Ishikawa (cell line): ENCODE results near the gene TLN1.
A peak's percentile ranks its signal among the peaks of the same experiment; 100 is the strongest.

Experiments used
- CEBPB ChIP-seq: IDR thresholded peaks from 2 replicates; pipeline ENCODE4 v1.6.1; 2012
- CREB1 ChIP-seq: IDR thresholded peaks from 2 replicates; pipeline ENCODE4 v1.6.1; 2012; ENCODE audit warnings: low read depth
- EGR1 ChIP-seq: IDR thresholded peaks from 2 replicates; pipeline ENCODE4 v1.6.1; 2012
- EP300 ChIP-seq: IDR thresholded peaks from 2 replicates; pipeline ENCODE4 v1.6.1; 2012; ENCODE audit warnings: borderline replicate concordance
- FOXM1 ChIP-seq: IDR thresholded peaks from 2 replicates; pipeline ENCODE4 v1.6.1; 2012; ENCODE audit warnings: low read depth, borderline replicate concordance
- NFIC ChIP-seq: IDR thresholded peaks from 2 replicates; pipeline ENCODE4 v1.6.1; 2012
- RAD21 ChIP-seq: IDR thresholded peaks from 2 replicates; pipeline ENCODE4 v1.6.1; 2012; ENCODE audit warnings: low read depth
- TAF1 ChIP-seq: IDR thresholded peaks from 2 replicates; pipeline ENCODE4 v1.6.1; 2012; ENCODE audit warnings: low read depth, mild to moderate bottlenecking
- TCF12 ChIP-seq: IDR thresholded peaks from 2 replicates; pipeline ENCODE4 v1.6.1; 2012; ENCODE audit warnings: low read depth
- TEAD4 ChIP-seq: IDR thresholded peaks from 2 replicates; pipeline ENCODE4 v1.6.1; 2012
- YY1 ChIP-seq: IDR thresholded peaks from 2 replicates; pipeline ENCODE4 v1.6.1; 2012; ENCODE audit warnings: low read depth
- ZBTB7A ChIP-seq: IDR thresholded peaks from 2 replicates; pipeline ENCODE4 v1.6.1; 2012; ENCODE audit warnings: low read depth
- TF ChIP-seq, protein P1 (sequence below): IDR thresholded peaks from 2 replicates; pipeline ENCODE4 v1.6.1; 2012
- TF ChIP-seq, protein P2 (sequence below): IDR thresholded peaks from 2 replicates; pipeline ENCODE4 v1.6.1; 2012; ENCODE audit warnings: low read depth, mild to moderate bottlenecking
- TF ChIP-seq, protein P3 (sequence below): IDR thresholded peaks from 2 replicates; pipeline ENCODE4 v1.6.1; 2012

Gene TLN1

DNA sequence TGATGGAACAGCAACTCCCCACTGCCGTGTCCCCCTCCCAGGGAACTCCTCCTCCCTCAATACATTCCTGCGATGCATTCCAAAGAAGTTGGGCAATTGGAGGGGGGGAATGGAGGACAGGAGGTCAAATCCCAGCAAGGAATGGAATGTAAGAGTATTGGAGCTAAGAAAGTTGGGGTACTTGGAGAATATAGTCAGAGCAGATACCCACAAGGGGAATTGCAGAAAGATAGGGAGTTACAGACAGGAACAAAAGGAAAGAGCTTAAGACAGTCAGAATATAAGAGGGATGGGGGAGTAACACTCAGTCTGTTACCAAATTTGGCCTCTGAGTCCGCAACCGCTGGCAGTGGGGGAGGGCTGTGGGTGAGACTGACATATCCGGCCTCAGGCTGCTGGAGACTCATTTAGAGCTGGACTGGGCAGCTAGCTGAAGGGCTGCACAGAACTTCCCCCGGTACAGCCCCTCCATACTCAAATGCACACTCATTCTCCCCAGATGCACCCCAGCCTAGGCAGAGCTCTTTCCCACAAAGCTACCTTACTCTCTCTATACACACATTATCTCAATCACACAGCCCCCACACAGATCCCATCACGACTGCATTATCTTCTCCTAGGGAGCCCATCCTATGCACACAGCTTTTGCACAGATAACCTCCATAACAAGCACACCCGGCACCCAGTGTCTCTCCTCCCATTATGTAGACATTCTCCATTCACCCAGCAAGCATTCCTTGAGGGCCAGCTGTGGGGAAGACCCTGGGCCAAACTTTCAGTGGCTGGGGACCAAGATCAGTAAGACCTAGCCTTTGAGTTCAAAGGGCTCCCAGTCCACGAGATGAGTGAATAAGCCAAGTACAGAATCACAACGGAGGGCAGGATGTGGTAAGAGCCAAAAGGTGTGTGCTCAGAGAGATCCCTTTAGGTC lies 3.7 kb downstream of the TLN1 start:
- TF ChIP-seq CEBPB (peak; percentile 96), ZBTB7A (no peak), TCF12 (peak; percentile 68), EP300 (peak; percentile 74), TEAD4 (peak; percentile 95), CREB1 (no peak), YY1 (peak; percentile 24; the same call in 1 of the 2 replicates), NFIC (0 out of 2 replicates have a peak, but pooled peaks have one; percentile 14), EGR1 (no peak), RAD21 (no peak), FOXM1 (no peak), TAF1 (peak; percentile 40; the same call in 1 of the 2 replicates)
- TF ChIP-seq, protein P1, sequence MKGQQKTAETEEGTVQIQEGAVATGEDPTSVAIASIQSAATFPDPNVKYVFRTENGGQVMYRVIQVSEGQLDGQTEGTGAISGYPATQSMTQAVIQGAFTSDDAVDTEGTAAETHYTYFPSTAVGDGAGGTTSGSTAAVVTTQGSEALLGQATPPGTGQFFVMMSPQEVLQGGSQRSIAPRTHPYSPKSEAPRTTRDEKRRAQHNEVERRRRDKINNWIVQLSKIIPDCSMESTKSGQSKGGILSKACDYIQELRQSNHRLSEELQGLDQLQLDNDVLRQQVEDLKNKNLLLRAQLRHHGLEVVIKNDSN: no peak
- TF ChIP-seq, protein P2, sequence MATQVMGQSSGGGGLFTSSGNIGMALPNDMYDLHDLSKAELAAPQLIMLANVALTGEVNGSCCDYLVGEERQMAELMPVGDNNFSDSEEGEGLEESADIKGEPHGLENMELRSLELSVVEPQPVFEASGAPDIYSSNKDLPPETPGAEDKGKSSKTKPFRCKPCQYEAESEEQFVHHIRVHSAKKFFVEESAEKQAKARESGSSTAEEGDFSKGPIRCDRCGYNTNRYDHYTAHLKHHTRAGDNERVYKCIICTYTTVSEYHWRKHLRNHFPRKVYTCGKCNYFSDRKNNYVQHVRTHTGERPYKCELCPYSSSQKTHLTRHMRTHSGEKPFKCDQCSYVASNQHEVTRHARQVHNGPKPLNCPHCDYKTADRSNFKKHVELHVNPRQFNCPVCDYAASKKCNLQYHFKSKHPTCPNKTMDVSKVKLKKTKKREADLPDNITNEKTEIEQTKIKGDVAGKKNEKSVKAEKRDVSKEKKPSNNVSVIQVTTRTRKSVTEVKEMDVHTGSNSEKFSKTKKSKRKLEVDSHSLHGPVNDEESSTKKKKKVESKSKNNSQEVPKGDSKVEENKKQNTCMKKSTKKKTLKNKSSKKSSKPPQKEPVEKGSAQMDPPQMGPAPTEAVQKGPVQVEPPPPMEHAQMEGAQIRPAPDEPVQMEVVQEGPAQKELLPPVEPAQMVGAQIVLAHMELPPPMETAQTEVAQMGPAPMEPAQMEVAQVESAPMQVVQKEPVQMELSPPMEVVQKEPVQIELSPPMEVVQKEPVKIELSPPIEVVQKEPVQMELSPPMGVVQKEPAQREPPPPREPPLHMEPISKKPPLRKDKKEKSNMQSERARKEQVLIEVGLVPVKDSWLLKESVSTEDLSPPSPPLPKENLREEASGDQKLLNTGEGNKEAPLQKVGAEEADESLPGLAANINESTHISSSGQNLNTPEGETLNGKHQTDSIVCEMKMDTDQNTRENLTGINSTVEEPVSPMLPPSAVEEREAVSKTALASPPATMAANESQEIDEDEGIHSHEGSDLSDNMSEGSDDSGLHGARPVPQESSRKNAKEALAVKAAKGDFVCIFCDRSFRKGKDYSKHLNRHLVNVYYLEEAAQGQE: no peak
- TF ChIP-seq, protein P3, sequence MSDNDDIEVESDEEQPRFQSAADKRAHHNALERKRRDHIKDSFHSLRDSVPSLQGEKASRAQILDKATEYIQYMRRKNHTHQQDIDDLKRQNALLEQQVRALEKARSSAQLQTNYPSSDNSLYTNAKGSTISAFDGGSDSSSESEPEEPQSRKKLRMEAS: 0 out of 2 replicates have a peak, but pooled peaks have one; percentile 27

DNA sequence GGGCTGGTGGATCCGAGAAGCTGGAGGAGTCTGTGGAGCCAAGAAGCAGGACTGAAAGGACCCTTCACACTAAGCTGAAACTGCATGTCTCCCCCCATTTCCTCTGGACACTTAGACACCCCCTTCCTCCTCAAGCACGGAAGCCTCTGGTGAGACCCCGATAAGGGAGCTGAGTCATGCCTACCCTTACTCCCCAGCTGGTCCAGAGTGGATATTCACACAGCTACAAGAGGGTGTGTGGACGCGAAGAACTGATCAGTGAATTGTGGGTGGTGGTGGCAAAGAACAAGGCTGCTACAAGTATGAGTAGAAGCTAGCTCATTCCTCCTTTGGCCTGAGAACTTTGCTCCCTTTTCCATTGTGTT lies 4.3 kb downstream of the TLN1 start:
- TF ChIP-seq EP300 (no peak), EGR1 (no peak), NFIC (no peak)
- TF ChIP-seq, protein P1: no peak

DNA sequence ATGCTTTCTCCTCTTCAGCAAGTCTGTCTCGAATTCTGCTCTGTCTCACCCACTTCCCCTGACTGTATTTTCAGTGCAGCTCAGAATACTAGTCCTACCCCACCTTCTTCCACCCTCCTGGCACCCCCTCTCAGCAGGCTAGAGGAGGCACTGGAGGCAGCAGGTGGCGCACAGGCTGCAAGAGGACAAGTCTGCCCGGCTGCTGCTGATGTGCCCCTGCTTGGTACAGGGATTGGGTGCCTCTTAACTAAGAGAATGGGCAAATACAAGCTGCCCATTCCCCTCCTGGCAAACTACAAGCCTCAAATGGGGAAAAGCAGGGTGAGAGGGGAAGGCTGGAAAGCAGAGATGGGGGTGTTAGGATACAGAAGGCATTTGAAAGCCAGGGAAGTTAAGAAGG lies 5.1 kb downstream of the TLN1 start:
- no peak for TF ChIP-seq TAF1
- TF ChIP-seq, protein P3: no peak
- no peak for TF ChIP-seq EGR1
- 0 out of 2 replicates have a peak, but pooled peaks have one; percentile 7 for TF ChIP-seq RAD21
- no peak for TF ChIP-seq CEBPB

DNA sequence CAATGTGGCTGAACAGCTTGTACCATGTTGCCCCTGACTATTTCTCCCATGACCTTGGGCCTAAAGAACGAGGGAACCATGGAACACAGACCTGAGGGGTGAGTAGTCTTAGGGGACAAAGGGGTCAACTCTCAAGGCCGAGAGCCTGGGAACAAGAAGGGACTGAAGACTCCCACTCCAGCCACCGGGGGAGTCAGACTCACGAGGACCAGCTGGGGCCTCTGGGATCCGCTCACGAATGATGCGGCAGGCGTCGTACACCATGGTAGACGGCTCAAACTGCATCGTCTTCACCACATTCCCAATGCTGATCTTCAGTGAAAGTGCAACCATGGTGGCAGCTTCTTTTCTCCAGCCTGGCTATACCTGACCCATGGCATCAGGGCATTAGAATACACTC lies 6.6 kb downstream of the TLN1 start:
- TF ChIP-seq, protein P1: no peak
- no peak for TF ChIP-seq TEAD4
- no peak for TF ChIP-seq TCF12
- no peak for TF ChIP-seq CREB1
- no peak for TF ChIP-seq FOXM1
- TF ChIP-seq EP300: no peak
- TF ChIP-seq, protein P3: no peak
- no peak for TF ChIP-seq YY1
- TF ChIP-seq, protein P2: no peak

DNA sequence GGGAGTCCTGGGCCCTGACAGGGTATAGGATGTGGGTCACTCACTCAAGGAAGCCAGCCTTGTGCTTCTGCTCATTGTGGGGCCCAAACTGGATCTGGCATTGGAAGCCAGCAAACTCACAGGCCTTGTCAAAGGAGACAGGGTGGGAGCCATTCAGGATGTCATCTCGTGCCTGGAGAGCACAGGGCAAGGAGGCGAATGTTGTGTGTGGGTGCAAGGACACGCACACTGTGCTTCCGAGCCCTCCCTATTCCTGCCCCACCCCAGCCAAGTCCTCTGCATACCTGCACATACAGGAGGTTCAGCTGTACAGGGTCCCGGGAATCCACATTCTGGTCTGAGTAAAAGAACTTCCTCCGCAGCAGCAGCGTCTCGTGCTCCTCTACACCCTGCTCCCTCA lies 8.1 kb downstream of the TLN1 start:
- TF ChIP-seq, protein P2: no peak
- no peak for TF ChIP-seq RAD21
- no peak for TF ChIP-seq CREB1
- TF ChIP-seq, protein P3: no peak
- TF ChIP-seq YY1: no peak
- no peak for TF ChIP-seq TAF1
- no peak for TF ChIP-seq ZBTB7A
- TF ChIP-seq, protein P1: no peak
- TF ChIP-seq NFIC: no peak
- TF ChIP-seq TCF12: no peak
- TF ChIP-seq CEBPB: no peak
- no peak for TF ChIP-seq EGR1
- no peak for TF ChIP-seq FOXM1
- no peak for TF ChIP-seq TEAD4
- no peak for TF ChIP-seq EP300
